ENCODE results near the gene FARP2.
"Not testable (repeated sequence)": the region's sequence is repeated elsewhere in the genome, so short reads cannot be mapped to it uniquely, and the experiment has no call there.

DNA sequence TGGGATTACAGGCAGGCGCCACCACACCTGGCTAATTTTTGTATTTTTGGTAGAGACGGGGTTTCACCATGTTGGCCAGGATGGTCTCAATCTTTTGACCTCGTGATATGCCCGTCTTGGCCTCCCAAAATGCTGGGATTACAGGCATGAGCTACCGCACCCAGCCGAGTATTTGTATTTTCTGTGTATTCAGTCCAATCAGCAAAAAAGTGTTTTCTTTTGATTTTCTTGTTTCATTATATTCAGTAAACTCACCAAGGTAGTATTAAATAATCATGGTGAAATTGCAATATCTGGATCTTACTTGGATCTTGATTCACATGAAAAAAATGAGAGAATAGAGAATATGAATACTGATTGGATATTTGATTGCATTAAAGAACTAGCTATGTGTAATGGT is 37.3 kb upstream of the FARP2 start:
- TF ChIP-seq POLR2A (IDR thresholded peaks at IDR 0.05); CTCF (IDR thresholded peaks at IDR 0.05 in 8 of 11, conservative IDR thresholded peaks at IDR 0.05 in 3 of 11); POLR2AphosphoS5 (IDR thresholded peaks at IDR 0.05): not testable (repeated sequence)

Data from spleen (tissue), 7 donors.